HG03571 (cell line): ENCODE results near the gene CCDC92B.
"Not testable (repeated sequence)": the region's sequence is repeated elsewhere in the genome, so short reads cannot be mapped to it uniquely, and the experiment has no call there.

ENCODE experiments used
- ATAC-seq: cut with Tn5 transposase; IDR thresholded peaks from one replicate; pipeline ENCODE4 v1.9.1; 2021; ENCODE audit not compliant: unreplicated experiment

Gene CCDC92B

GRCh38 chr17:2704890-2705248 lies 44.6 kb downstream of the CCDC92B start:
- ATAC-seq, result no peak

- ATAC-seq, result no peak
Observed at GRCh38 chr17:2704031-2704889, 45.2 kb downstream of the CCDC92B start.

- ATAC-seq, result no peak
Observed at GRCh38 chr17:2703606-2704005, 45.8 kb downstream of the CCDC92B start.

- no peak for ATAC-seq
Observed at GRCh38 chr17:2703181-2703580, 46.3 kb downstream of the CCDC92B start.

GRCh38 chr17:2701996-2702741 lies 47.3 kb downstream of the CCDC92B start:
- ATAC-seq, result no peak

GRCh38 chr17:2701161-2701995 lies 48.1 kb downstream of the CCDC92B start:
- ATAC-seq, result no peak

GRCh38 chr17:2700491-2701141 lies 48.8 kb downstream of the CCDC92B start:
- no peak for ATAC-seq

GRCh38 chr17:2700030-2700490 lies 49.4 kb downstream of the CCDC92B start:
- ATAC-seq, result no peak

GRCh38 chr17:2699216-2699805 lies 50.1 kb downstream of the CCDC92B start:
- ATAC-seq, result not testable (repeated sequence)

GRCh38 chr17:2697611-2698162 lies 51.8 kb downstream of the CCDC92B start:
- no peak for ATAC-seq

GRCh38 chr17:2695961-2696760 lies 53.3 kb downstream of the CCDC92B start:
- no peak for ATAC-seq

GRCh38 chr17:2695243-2695960 lies 54.0 kb downstream of the CCDC92B start:
- no peak for ATAC-seq

- no peak for ATAC-seq
Observed at GRCh38 chr17:2694381-2695242, 54.8 kb downstream of the CCDC92B start.

GRCh38 chr17:2693561-2694380 lies 55.7 kb downstream of the CCDC92B start:
- ATAC-seq, result no peak

GRCh38 chr17:2692781-2693135 lies 56.7 kb downstream of the CCDC92B start:
- no peak for ATAC-seq

- ATAC-seq, result no peak
Observed at GRCh38 chr17:2691965-2692780, 57.3 kb downstream of the CCDC92B start.
